Stimulated activated CD8-positive, alpha-beta memory T cell treated with anti-CD3 and anti-CD28 coated beads, Interleukin-12 subunit alpha, Interleukin-12 subunit beta, amount 100 ng/mL, for 1 hour (primary cell): Measurements from ENCODE around the gene NAB1.
"Not testable (repeated sequence)": the region's sequence is repeated elsewhere in the genome, so short reads cannot be mapped to it uniquely, and the experiment has no call there.

Source experiments
- DNase-seq: peaks from one replicate; pipeline ENCODE4 v3.0.0-alpha.2; 2020; ENCODE audit warnings: low read depth

Gene NAB1

GRCh38 chr2:190649035-190649797, at the start of gene NAB1:
Gene NAB1, plus strand, starts transcription at chr2:190649083. Its CDS starts 10,094 bp downstream, at chr2:190659177.
- DNase-seq: peak; percentile 32

- DNase-seq: no peak
Observed at GRCh38 chr2:190599546-190600220, 49.2 kb upstream of the NAB1 start.

GRCh38 chr2:190600293-190601103, 48.4 kb upstream of the NAB1 start:
- DNase-seq: no peak

GRCh38 chr2:190603374-190603773, 45.5 kb upstream of the NAB1 start:
- DNase-seq: no peak

- DNase-seq: no peak
Observed at GRCh38 chr2:190607014-190607597, 41.8 kb upstream of the NAB1 start.

- no peak for DNase-seq
Observed at GRCh38 chr2:190607657-190608357, 41.1 kb upstream of the NAB1 start.

- DNase-seq: not testable (repeated sequence)
Observed at GRCh38 chr2:190608863-190609262, 40.0 kb upstream of the NAB1 start.

GRCh38 chr2:190609397-190609796, 39.5 kb upstream of the NAB1 start:
- not testable (repeated sequence) for DNase-seq

- not testable (repeated sequence) for DNase-seq
Observed at GRCh38 chr2:190610528-190610927, 38.4 kb upstream of the NAB1 start.

- DNase-seq: no peak
Observed at GRCh38 chr2:190615555-190616200, 33.2 kb upstream of the NAB1 start.

- DNase-seq: no peak
Observed at GRCh38 chr2:190618030-190618429, 30.9 kb upstream of the NAB1 start.

GRCh38 chr2:190625691-190626090, 23.2 kb upstream of the NAB1 start:
- DNase-seq: no peak

- DNase-seq: no peak
Observed at GRCh38 chr2:190626641-190627210, 22.2 kb upstream of the NAB1 start.

- DNase-seq: no peak
Observed at GRCh38 chr2:190627448-190628412, 21.2 kb upstream of the NAB1 start.

GRCh38 chr2:190628591-190629319, 20.1 kb upstream of the NAB1 start:
- no peak for DNase-seq

- DNase-seq: no peak
Observed at GRCh38 chr2:190634381-190634780, 14.5 kb upstream of the NAB1 start.

GRCh38 chr2:190635781-190636180, 13.1 kb upstream of the NAB1 start:
- no peak for DNase-seq

- no peak for DNase-seq
Observed at GRCh38 chr2:190636361-190636760, 12.5 kb upstream of the NAB1 start.

GRCh38 chr2:190637281-190637734, 11.6 kb upstream of the NAB1 start:
- no peak for DNase-seq
